WTC11 (cell line): Measurements from ENCODE around the gene RYR1. TPM values are rescaled to one million over a fixed set of nuclear protein-coding genes. Genes with fewer than 3 reads are reported as not detected.

Source experiments
- ATAC-seq: fragments of 200-7000 bp; cut with Tn5 transposase; 2 replicates; pipeline ENCODE4 v1.10.0; 2021; ENCODE audit warnings: mild to moderate bottlenecking, moderate library complexity
- CTCF ChIA-PET: fragments of 300-600 bp; sonication (Branson Sonifier 250); formaldehyde crosslinking; loops from one replicate; lab custom pipeline; 2021; ENCODE audit warnings: antibody characterized with exemption; lab: Charles Lee
- POLR2A ChIA-PET: fragments of 350-600 bp; sonication (Branson Sonifier 250); formaldehyde crosslinking; loops from one replicate; lab custom pipeline; 2021; ENCODE audit warnings: antibody characterized with exemption; lab: Charles Lee
- DNase-seq: peaks from one replicate; pipeline ENCODE4 v3.0.0; 2021; ENCODE audit warnings: low spot score
- H3K27ac Mint-ChIP-seq: 2 replicates; pipeline ENCODE4 v1.8.0; 2021; ENCODE audit warnings: mixed read lengths
- H3K27me3 Mint-ChIP-seq: 2 replicates; pipeline ENCODE4 v1.8.0; 2021; ENCODE audit warnings: low read depth, mild to moderate bottlenecking, moderate library complexity, mixed read lengths
- H3K36me3 Mint-ChIP-seq: 2 replicates; pipeline ENCODE4 v1.8.0; 2021; ENCODE audit warnings: mixed read lengths
- H3K4me1 Mint-ChIP-seq: 2 replicates; pipeline ENCODE4 v1.8.0; 2022; ENCODE audit warnings: mixed read lengths
- H3K4me3 Mint-ChIP-seq: 2 replicates; pipeline ENCODE4 v1.8.0; 2021; ENCODE audit warnings: mild to moderate bottlenecking, moderate library complexity, mixed read lengths
- H3K9me3 Mint-ChIP-seq: 2 replicates; pipeline ENCODE4 v1.8.0; 2021; ENCODE audit warnings: mixed read lengths
- ATF1 ChIP-seq: sonication (generic); formaldehyde crosslinking; IDR thresholded peaks from 2 replicates; pipeline ENCODE4 v1.8.1; 2023; ENCODE audit warnings: mild to moderate bottlenecking, moderate library complexity, missing genetic modification reagents
- FOXP1 ChIP-seq: sonication (generic); formaldehyde crosslinking; IDR thresholded peaks from 2 replicates; pipeline ENCODE4 v1.8.0; 2022; ENCODE audit warnings: missing genetic modification reagents, mild to moderate bottlenecking, moderate library complexity, borderline replicate concordance
- GTF2I ChIP-seq: fragments of 250-450 bp; sonication (Bioruptor Pico); conservative IDR thresholded peaks from 2 replicates; pipeline ENCODE4 v1.4.0; 2021; ENCODE audit warnings: mild to moderate bottlenecking
- JUN ChIP-seq: sonication (generic); formaldehyde crosslinking; IDR thresholded peaks from 2 replicates; pipeline ENCODE4 v1.8.0; 2023; ENCODE audit warnings: mild to moderate bottlenecking, missing genetic modification reagents
- MXD4 ChIP-seq: fragments of 250-450 bp; sonication (Bioruptor Pico); IDR thresholded peaks from 2 replicates; pipeline ENCODE4 v1.8.0; 2021; ENCODE audit warnings: mild to moderate bottlenecking, moderate library complexity, borderline replicate concordance
- NR2C2 ChIP-seq: sonication (generic); formaldehyde crosslinking; IDR thresholded peaks from 2 replicates; pipeline ENCODE4 v1.8.0; 2022; ENCODE audit warnings: mild to moderate bottlenecking, missing genetic modification reagents
- SMAD4 ChIP-seq: sonication (generic); formaldehyde crosslinking; IDR thresholded peaks from 2 replicates; pipeline ENCODE4 v1.8.0; 2022; ENCODE audit warnings: mild to moderate bottlenecking, missing genetic modification reagents
- TCF7 ChIP-seq: sonication (generic); formaldehyde crosslinking; IDR thresholded peaks from 2 replicates; pipeline ENCODE4 v1.8.0; 2022; ENCODE audit warnings: mild to moderate bottlenecking, low read depth, missing genetic modification reagents, moderate library complexity
- TEAD1 ChIP-seq: sonication (generic); formaldehyde crosslinking; IDR thresholded peaks from 2 replicates; pipeline ENCODE4 v1.8.0; 2022; ENCODE audit warnings: mild to moderate bottlenecking, missing genetic modification reagents
- ZNF671 ChIP-seq: fragments of 250-450 bp; sonication (Bioruptor Pico); IDR thresholded peaks from 2 replicates; pipeline ENCODE4 v1.8.0; 2021; ENCODE audit warnings: mild to moderate bottlenecking
- total RNA-seq: library from RNA; stranded (reverse); gene quantifications from 3 replicates; pipeline ENCODE4 v1.2.3, GENCODE V29; 2021
- TF ChIP-seq, protein P1 (sequence below): sonication (generic); formaldehyde crosslinking; conservative IDR thresholded peaks from 2 replicates; pipeline ENCODE4 v1.8.1; 2023; ENCODE audit warnings: mild to moderate bottlenecking, low read depth, missing genetic modification reagents, moderate library complexity
- TF ChIP-seq, protein P2 (sequence below): sonication (generic); formaldehyde crosslinking; IDR thresholded peaks from 2 replicates; pipeline ENCODE4 v1.8.0; 2022; ENCODE audit warnings: mild to moderate bottlenecking, missing genetic modification reagents
- TF ChIP-seq, protein P3 (sequence below): sonication (generic); formaldehyde crosslinking; IDR thresholded peaks from 2 replicates; pipeline ENCODE4 v1.8.0; 2023; ENCODE audit warnings: missing genetic modification reagents
- TF ChIP-seq, protein P4 (sequence below): fragments of 250-450 bp; sonication (Bioruptor Pico); IDR thresholded peaks from 2 replicates; pipeline ENCODE4 v1.9.0; 2021; ENCODE audit warnings: mild to moderate bottlenecking, borderline replicate concordance
- TF ChIP-seq, protein P5 (sequence below): fragments of 250-450 bp; sonication (Bioruptor Pico); conservative IDR thresholded peaks from 2 replicates; pipeline ENCODE4 v1.9.0; 2021; ENCODE audit warnings: mild to moderate bottlenecking
- TF ChIP-seq, protein P6 (sequence below): sonication (generic); formaldehyde crosslinking; IDR thresholded peaks from 2 replicates; pipeline ENCODE4 v1.8.1; 2023; ENCODE audit warnings: mild to moderate bottlenecking, missing genetic modification reagents, moderate library complexity

Gene RYR1
- total RNA-seq, 1 experiment from 2014 or later, result 24.2 TPM

DNA sequence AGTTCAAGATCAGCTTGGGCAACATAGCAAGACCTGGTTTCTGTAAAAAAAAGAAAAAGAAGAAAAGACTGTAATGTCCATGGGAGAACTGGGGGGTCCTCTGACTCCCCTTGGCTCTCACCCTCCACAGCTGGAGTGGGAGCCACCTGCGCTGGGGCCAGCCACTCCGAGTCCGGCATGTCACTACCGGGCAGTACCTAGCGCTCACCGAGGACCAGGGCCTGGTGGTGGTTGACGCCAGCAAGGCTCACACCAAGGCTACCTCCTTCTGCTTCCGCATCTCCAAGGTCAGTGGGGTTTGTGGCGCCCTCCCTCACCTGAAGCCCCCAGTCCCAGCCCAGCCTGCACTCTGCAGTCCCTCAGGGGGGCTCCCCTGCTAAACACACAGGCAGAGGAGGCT, 14.7 kb downstream of the RYR1 start (continued):
- TF ChIP-seq GTF2I (CRISPR knock-in tag), result no peak
- TF ChIP-seq TEAD1, result no peak
- no peak for TF ChIP-seq MXD4

DNA sequence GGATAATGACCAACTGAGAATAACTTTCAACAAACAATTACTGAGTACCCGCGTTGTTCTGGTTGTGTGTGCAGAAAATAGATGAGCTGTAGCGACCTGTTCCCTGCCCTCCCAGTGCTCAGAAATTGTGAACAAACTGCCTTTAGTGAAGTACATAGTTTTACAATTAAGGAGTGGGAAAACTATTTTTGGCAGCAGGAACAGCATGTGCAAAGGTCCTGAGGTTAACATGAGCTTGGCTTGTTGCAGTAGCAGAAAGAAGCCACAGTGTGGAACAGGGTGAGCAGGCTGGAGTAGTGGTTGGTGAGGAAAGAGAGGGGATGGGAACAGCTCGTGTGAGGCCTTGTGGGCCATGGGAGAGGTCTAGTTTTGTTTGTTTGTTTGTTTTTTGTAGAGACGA, 16.0 kb downstream of the RYR1 start:
- Mint-ChIP-seq H3K4me3 (no peak overlapping the region), H3K4me1 (peaks cover 9% of the 10 kb centered on the region), H3K27me3 (no peaks in the 10 kb centered on the region; the same call in 1 of the 2 replicates), H3K27ac (no peak overlapping the region), H3K9me3 (peaks cover 5% of the 10 kb centered on the region), H3K36me3 (peaks cover 55% of the 10 kb centered on the region)
- no peak for ATAC-seq
- POLR2A ChIA-PET, result no interaction called here
- DNase-seq, result no peak
- TF ChIP-seq SMAD4 (CRISPR knock-in tag) (no peak), ZNF671 (CRISPR knock-in tag) (no peak), ATF1 (no peak), TCF7 (CRISPR knock-in tag) (no peak), TEAD1 (no peak), NR2C2 (CRISPR knock-in tag) (no peak)
- TF ChIP-seq, protein P1, sequence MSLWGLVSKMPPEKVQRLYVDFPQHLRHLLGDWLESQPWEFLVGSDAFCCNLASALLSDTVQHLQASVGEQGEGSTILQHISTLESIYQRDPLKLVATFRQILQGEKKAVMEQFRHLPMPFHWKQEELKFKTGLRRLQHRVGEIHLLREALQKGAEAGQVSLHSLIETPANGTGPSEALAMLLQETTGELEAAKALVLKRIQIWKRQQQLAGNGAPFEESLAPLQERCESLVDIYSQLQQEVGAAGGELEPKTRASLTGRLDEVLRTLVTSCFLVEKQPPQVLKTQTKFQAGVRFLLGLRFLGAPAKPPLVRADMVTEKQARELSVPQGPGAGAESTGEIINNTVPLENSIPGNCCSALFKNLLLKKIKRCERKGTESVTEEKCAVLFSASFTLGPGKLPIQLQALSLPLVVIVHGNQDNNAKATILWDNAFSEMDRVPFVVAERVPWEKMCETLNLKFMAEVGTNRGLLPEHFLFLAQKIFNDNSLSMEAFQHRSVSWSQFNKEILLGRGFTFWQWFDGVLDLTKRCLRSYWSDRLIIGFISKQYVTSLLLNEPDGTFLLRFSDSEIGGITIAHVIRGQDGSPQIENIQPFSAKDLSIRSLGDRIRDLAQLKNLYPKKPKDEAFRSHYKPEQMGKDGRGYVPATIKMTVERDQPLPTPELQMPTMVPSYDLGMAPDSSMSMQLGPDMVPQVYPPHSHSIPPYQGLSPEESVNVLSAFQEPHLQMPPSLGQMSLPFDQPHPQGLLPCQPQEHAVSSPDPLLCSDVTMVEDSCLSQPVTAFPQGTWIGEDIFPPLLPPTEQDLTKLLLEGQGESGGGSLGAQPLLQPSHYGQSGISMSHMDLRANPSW (CRISPR knock-in tag), result no peak
- TF ChIP-seq, protein P2, sequence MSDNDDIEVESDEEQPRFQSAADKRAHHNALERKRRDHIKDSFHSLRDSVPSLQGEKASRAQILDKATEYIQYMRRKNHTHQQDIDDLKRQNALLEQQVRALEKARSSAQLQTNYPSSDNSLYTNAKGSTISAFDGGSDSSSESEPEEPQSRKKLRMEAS (CRISPR knock-in tag), result no peak
- TF ChIP-seq, protein P3, sequence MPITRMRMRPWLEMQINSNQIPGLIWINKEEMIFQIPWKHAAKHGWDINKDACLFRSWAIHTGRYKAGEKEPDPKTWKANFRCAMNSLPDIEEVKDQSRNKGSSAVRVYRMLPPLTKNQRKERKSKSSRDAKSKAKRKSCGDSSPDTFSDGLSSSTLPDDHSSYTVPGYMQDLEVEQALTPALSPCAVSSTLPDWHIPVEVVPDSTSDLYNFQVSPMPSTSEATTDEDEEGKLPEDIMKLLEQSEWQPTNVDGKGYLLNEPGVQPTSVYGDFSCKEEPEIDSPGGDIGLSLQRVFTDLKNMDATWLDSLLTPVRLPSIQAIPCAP (CRISPR knock-in tag), result no peak
- TF ChIP-seq, protein P4, sequence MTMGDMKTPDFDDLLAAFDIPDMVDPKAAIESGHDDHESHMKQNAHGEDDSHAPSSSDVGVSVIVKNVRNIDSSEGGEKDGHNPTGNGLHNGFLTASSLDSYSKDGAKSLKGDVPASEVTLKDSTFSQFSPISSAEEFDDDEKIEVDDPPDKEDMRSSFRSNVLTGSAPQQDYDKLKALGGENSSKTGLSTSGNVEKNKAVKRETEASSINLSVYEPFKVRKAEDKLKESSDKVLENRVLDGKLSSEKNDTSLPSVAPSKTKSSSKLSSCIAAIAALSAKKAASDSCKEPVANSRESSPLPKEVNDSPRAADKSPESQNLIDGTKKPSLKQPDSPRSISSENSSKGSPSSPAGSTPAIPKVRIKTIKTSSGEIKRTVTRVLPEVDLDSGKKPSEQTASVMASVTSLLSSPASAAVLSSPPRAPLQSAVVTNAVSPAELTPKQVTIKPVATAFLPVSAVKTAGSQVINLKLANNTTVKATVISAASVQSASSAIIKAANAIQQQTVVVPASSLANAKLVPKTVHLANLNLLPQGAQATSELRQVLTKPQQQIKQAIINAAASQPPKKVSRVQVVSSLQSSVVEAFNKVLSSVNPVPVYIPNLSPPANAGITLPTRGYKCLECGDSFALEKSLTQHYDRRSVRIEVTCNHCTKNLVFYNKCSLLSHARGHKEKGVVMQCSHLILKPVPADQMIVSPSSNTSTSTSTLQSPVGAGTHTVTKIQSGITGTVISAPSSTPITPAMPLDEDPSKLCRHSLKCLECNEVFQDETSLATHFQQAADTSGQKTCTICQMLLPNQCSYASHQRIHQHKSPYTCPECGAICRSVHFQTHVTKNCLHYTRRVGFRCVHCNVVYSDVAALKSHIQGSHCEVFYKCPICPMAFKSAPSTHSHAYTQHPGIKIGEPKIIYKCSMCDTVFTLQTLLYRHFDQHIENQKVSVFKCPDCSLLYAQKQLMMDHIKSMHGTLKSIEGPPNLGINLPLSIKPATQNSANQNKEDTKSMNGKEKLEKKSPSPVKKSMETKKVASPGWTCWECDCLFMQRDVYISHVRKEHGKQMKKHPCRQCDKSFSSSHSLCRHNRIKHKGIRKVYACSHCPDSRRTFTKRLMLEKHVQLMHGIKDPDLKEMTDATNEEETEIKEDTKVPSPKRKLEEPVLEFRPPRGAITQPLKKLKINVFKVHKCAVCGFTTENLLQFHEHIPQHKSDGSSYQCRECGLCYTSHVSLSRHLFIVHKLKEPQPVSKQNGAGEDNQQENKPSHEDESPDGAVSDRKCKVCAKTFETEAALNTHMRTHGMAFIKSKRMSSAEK (CRISPR knock-in tag), result no peak
- TF ChIP-seq, protein P5, sequence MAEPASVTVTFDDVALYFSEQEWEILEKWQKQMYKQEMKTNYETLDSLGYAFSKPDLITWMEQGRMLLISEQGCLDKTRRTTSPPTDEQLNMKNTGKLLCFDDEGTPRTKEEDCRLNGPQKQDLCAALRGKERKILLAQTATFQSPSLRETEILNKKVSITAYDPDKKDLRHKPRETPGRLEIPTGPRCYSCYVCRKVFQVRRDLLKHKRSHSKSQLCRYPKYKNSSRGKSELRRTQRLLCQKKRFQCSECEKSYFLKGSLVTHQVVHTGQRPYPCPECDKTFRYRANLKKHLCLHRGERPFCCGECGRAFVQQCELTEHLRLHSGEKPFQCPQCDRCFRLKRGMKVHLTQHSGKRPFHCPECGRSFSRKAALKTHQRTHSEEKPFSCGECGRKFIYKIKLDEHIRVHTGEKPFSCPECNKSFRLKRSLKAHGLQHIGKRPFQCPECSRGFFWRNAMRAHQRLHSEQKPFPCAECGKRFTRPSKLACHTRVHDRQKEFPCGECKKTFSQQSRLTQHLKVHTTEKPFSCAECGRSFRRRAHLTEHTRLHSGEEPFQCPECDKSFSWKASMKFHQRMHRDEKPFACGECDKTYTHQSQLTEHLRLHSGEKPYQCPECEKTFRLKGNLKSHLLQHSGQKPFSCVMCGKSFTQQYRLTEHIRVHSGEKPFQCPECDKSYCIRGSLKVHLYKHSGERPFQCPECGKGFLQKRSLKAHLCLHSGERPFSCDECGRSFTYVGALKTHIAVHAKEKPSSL (CRISPR knock-in tag), result no peak
- CTCF ChIA-PET, result interaction anchor here (1.4 to 5.3 kb wide), 2 partner anchors 14 to 47 kb away, joined by 5 to 64 read pairs; partner anchors contain the start of gene FAM98C

DNA sequence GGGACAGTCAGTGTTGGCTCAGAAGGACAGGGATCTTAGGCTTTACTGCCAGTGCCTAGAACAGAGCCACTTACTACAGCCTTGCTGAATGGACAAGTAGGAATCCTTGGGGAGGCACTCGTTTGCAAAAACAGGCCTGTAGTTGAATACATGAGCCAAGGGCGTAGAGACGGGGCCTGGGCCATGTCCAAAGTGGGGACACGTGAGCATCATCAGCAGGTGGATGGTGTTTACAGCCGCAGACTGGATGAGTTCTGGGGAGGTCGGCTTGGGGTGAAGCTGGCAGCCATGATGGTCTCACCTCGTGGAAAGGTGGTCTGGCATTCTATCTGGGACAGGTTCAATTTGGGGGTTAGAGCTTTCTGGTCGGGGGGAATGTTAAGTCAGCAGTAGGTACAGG, 17.5 kb downstream of the RYR1 start:
- ATAC-seq, result no peak
- DNase-seq, result no peak
- Mint-ChIP-seq H3K27ac (peak overlapping the region; percentile 43; the same call in 1 of the 2 replicates), H3K27me3 (no peaks in the 10 kb centered on the region; the same call in 1 of the 2 replicates), H3K4me3 (no peak overlapping the region), H3K4me1 (peaks cover 9% of the 10 kb centered on the region), H3K9me3 (peaks cover 5% of the 10 kb centered on the region), H3K36me3 (peaks cover 58% of the 10 kb centered on the region)
- ChIA-PET POLR2A (no interaction called here), CTCF (interaction anchor here (1.4 to 5.3 kb wide), 2 partner anchors 16 to 48 kb away, joined by 5 to 64 read pairs; partner anchors contain the start of gene FAM98C)
- TF ChIP-seq, protein P6, sequence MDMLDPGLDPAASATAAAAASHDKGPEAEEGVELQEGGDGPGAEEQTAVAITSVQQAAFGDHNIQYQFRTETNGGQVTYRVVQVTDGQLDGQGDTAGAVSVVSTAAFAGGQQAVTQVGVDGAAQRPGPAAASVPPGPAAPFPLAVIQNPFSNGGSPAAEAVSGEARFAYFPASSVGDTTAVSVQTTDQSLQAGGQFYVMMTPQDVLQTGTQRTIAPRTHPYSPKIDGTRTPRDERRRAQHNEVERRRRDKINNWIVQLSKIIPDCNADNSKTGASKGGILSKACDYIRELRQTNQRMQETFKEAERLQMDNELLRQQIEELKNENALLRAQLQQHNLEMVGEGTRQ (CRISPR knock-in tag), result no peak
- TF ChIP-seq FOXP1 (CRISPR knock-in tag) (no peak), JUN (CRISPR knock-in tag) (no peak)
